Diencephalon (tissue), 1 donor: ENCODE results near the gene RBBP6. TPM values are rescaled to one million over a fixed set of nuclear protein-coding genes. Genes with fewer than 3 reads are reported as not detected.

ENCODE experiments used
- total RNA-seq: library from RNA; depleted of rRNA; stranded (reverse); fragments of >200 nt; gene quantifications from one replicate; pipeline ENCODE4 v1.2.3, GENCODE V29; 2014

RBBP6 gene
- 51.9 TPM for total RNA-seq

GRCh38 chr16:24539295-24539849 lies at the start of gene RBBP6:
Gene RBBP6 (plus strand): TSS chr16:24539566. CDS start chr16:24540627, 1,061 bp downstream.

Other genes starting within 250 kb of the RBBP6 start
- gene TNRC6A, start 190.1 kb downstream of the RBBP6 start, total RNA-seq = 108 TPM